GM18858 (cell line): ENCODE measurements around the gene ACTG1.

Source experiments
- ATAC-seq: cut with Tn5 transposase; IDR thresholded peaks from one replicate; pipeline ENCODE4 v1.9.1; 2021; ENCODE audit not compliant: unreplicated experiment

ACTG1 gene

GRCh38 chr17:81466564-81467472 lies 45.8 kb downstream of the ACTG1 start:
- no peak for ATAC-seq

- ATAC-seq: no peak
These were observed 46.7 kb downstream of the ACTG1 start for GRCh38 chr17:81465910-81466309.

GRCh38 chr17:81464586-81464985 lies 48.0 kb downstream of the ACTG1 start:
- ATAC-seq: no peak

- no peak for ATAC-seq
These were observed 49.1 kb downstream of the ACTG1 start for GRCh38 chr17:81463506-81463905.

- ATAC-seq: no peak
These were observed 50.0 kb downstream of the ACTG1 start for GRCh38 chr17:81462506-81463125.

- no peak for ATAC-seq
These were observed 50.7 kb downstream of the ACTG1 start for GRCh38 chr17:81461607-81462500.

GRCh38 chr17:81460856-81461460 lies 51.6 kb downstream of the ACTG1 start:
- ATAC-seq: no peak
